ENCODE measurements around the gene COL1A2. TPM values are rescaled to one million over a fixed set of nuclear protein-coding genes. Genes with fewer than 3 reads are reported as not detected.

COL1A2 gene
- polyA plus RNA-seq, 3 donors = not detected

GRCh38 chr7:94374231-94374630 is 20.5 kb upstream of the COL1A2 start:
- WGBS (ENCODE audit: insufficient coverage) = no CpG with 5 or more reads among the region's 2 CpGs
- Histone ChIP-seq H3K27me3 (ENCODE audit: control insufficient read depth in 2 of 2, insufficient read depth in 2 of 2, low read length in 2 of 2) (no peaks in the 10 kb centered on the region), H3K79me2 (ENCODE audit: insufficient read depth, low read length) (no peaks in the 10 kb centered on the region), H3K4me3 (replicated peaks in 1 of 3; ENCODE audit: low read depth in 2 of 3, low read length in 3 of 3) (no peak overlapping the region), H2AFZ (ENCODE audit: insufficient read depth, low read depth, low read length, poor library complexity, severe bottlenecking) (no peak overlapping the region), H3K4me2 (replicated peaks; ENCODE audit: extremely low read depth, low read length, poor library complexity, severe bottlenecking) (no peak overlapping the region), H3K36me3 (replicated peaks in 1 of 2; ENCODE audit: control insufficient read depth in 1 of 2, insufficient read depth in 2 of 2, low read length in 2 of 2) (no peaks in the 10 kb centered on the region), H3K27ac (ENCODE audit: low read depth in 1 of 2, low read length in 2 of 2) (no peak overlapping the region), H3K9ac (ENCODE audit: insufficient read depth, low read length, poor library complexity, severe bottlenecking) (no peak overlapping the region), H3K9me3 (replicated peaks in 1 of 2; ENCODE audit: control insufficient read depth in 1 of 2, insufficient read depth in 1 of 2, low read length in 2 of 2) (no peaks in the 10 kb centered on the region), H3K4me1 (ENCODE audit: control insufficient read depth in 1 of 2, insufficient read depth in 2 of 2, low read length in 2 of 2) (no peaks in the 10 kb centered on the region), H4K20me1 (ENCODE audit: insufficient read depth, low read length) (no peaks in the 10 kb centered on the region)
- DNase-seq = no peak
- Mint-ChIP-seq H3K27ac (no peak overlapping the region), H3K4me3 (no peak overlapping the region), H3K27me3 (ENCODE audit: low read depth in 3 of 3) (peaks cover 0 to 4% (median 0%) of the 10 kb centered on the region in 3 donors), H3K4me1 (no peaks in the 10 kb centered on the region), H3K36me3 (no peaks in the 10 kb centered on the region), H3K9me3 (no peaks in the 10 kb centered on the region)
- intact Hi-C loops (cut with micrococcal nuclease) = no loop called here
- no peak for TF ChIP-seq CTCF (IDR thresholded peaks at IDR 0.05)

- Histone ChIP-seq H3K4me2 (replicated peaks; ENCODE audit: extremely low read depth, low read length, poor library complexity, severe bottlenecking) (no peak overlapping the region), H3K4me3 (replicated peaks in 1 of 3; ENCODE audit: low read depth in 2 of 3, low read length in 3 of 3) (no peak overlapping the region), H3K4me1 (ENCODE audit: control insufficient read depth in 1 of 2, insufficient read depth in 2 of 2, low read length in 2 of 2) (no peaks in the 10 kb centered on the region), H3K27me3 (ENCODE audit: control insufficient read depth in 2 of 2, insufficient read depth in 2 of 2, low read length in 2 of 2) (no peaks in the 10 kb centered on the region), H4K20me1 (ENCODE audit: insufficient read depth, low read length) (no peaks in the 10 kb centered on the region), H3K9me3 (replicated peaks in 1 of 2; ENCODE audit: control insufficient read depth in 1 of 2, insufficient read depth in 1 of 2, low read length in 2 of 2) (no peaks in the 10 kb centered on the region), H2AFZ (ENCODE audit: insufficient read depth, low read depth, low read length, poor library complexity, severe bottlenecking) (no peak overlapping the region), H3K9ac (ENCODE audit: insufficient read depth, low read length, poor library complexity, severe bottlenecking) (no peak overlapping the region), H3K36me3 (replicated peaks in 1 of 2; ENCODE audit: control insufficient read depth in 1 of 2, insufficient read depth in 2 of 2, low read length in 2 of 2) (no peaks in the 10 kb centered on the region), H3K79me2 (ENCODE audit: insufficient read depth, low read length) (no peaks in the 10 kb centered on the region), H3K27ac (ENCODE audit: low read depth in 1 of 2, low read length in 2 of 2) (no peak overlapping the region)
- Mint-ChIP-seq H3K27me3 (ENCODE audit: low read depth in 3 of 3) (peaks cover 0 to 4% (median 0%) of the 10 kb centered on the region in 3 donors), H3K4me1 (no peaks in the 10 kb centered on the region), H3K4me3 (no peak overlapping the region), H3K9me3 (no peaks in the 10 kb centered on the region), H3K36me3 (no peaks in the 10 kb centered on the region), H3K27ac (no peak overlapping the region)
- no peak for DNase-seq
- 89% methylated on average over 3 of the region's 5 CpGs for WGBS (ENCODE audit: insufficient coverage)
- no peak for TF ChIP-seq CTCF (IDR thresholded peaks at IDR 0.05)
- intact Hi-C loops (cut with micrococcal nuclease) = no loop called here
Measured at GRCh38 chr7:94374721-94375566, 19.8 kb upstream of the COL1A2 start.
